Measurements from ENCODE around the gene PRG2. TPM values are rescaled to one million over a fixed set of nuclear protein-coding genes. Genes with fewer than 3 reads are reported as not detected.

The PRG2 gene
- total and polyA plus RNA-seq, 2 of the 13 experiments (the other 11 are each of a cell fraction or from before 2014, with no cell fraction given), result not detected

- no peak for TF ChIP-seq AFF4 (CRISPR knock-in tag; IDR thresholded peaks at IDR 0.05)
- TF ChIP-seq ZNF780A (CRISPR knock-in tag; IDR thresholded peaks at IDR 0.05), result no peak
- no peak for TF ChIP-seq REXO4 (CRISPR knock-in tag; IDR thresholded peaks at IDR 0.05; ENCODE audit: borderline replicate concordance)
- TF ChIP-seq ZFP62 (CRISPR knock-in tag; IDR thresholded peaks at IDR 0.05), result no peak
- no peak for TF ChIP-seq XBP1 (CRISPR knock-in tag; IDR thresholded peaks at IDR 0.05)
- no peak for TF ChIP-seq RBAK (CRISPR knock-in tag; IDR thresholded peaks at IDR 0.05)
- TF ChIP-seq MIER3 (CRISPR knock-in tag; IDR thresholded peaks at IDR 0.05; ENCODE audit: borderline replicate concordance), result no peak
- TF ChIP-seq ZBTB20 (CRISPR knock-in tag; IDR thresholded peaks at IDR 0.05; ENCODE audit: borderline replicate concordance, low read depth), result no peak
- TF ChIP-seq ZNF333 (CRISPR knock-in tag; IDR thresholded peaks at IDR 0.05; ENCODE audit: borderline replicate concordance), result no peak
- no peak for TF ChIP-seq FOXJ3 (CRISPR knock-in tag; IDR thresholded peaks at IDR 0.05; ENCODE audit: borderline replicate concordance)
- no peak for TF ChIP-seq PCBP2 (optimal IDR thresholded peaks at IDR 0.05; ENCODE audit: low read depth, low read length, poor library complexity, severe bottlenecking)
Observed at GRCh38 chr11:57391539-57391938, 1.1 kb upstream of the PRG2 start (continued).

- no peaks in the 10 kb centered on the region for H3K36me3 ChIP-seq (replicated peaks in 1 of 2; ENCODE audit: control insufficient read depth in 1 of 2, insufficient read depth in 2 of 2, low read length in 2 of 2)
- no peak for ATAC-seq
- CTCF ChIA-PET (ENCODE audit: low intra/inter-chr PET ratio, low total read pairs), result no interaction called here
- H3K4me3 ChIP-seq (replicated peaks in 1 of 3; ENCODE audit: insufficient read depth in 1 of 3, low read depth in 2 of 3, low read length in 3 of 3), result no peak overlapping the region
- peaks cover 0 to under 1% of the 10 kb centered on the region in 2 experiments; a peak in 3 of 5 replicates for H3K27me3 ChIP-seq (ENCODE audit: control insufficient read depth in 1 of 2, insufficient read depth in 2 of 2, low read length in 2 of 2)
- no peak overlapping the region for H2AFZ ChIP-seq (ENCODE audit: low read length)
- no peak for DNase-seq (ENCODE audit: low spot score)
- POLR2A ChIA-PET, result no interaction called here
- H3K9me3 ChIP-seq (ENCODE audit: low read length), result no peaks in the 10 kb centered on the region
- in situ Hi-C loops (cut with HindIII; ENCODE audit: extremely low pct_ligation_motif_present, low pct_unique_long_range_greater_than_20kb) (no loop called here), intact Hi-C loops (cut with micrococcal nuclease; ENCODE audit: unreplicated experiment) (no loop called here)
- H3K79me2 ChIP-seq (ENCODE audit: insufficient read depth, low read length), result no peaks in the 10 kb centered on the region
- FAIRE-seq, result no peak
- H3K4me1 ChIP-seq (ENCODE audit: insufficient read depth, low read length), result no peaks in the 10 kb centered on the region
- no TSS peak for BruUV-seq (replicated peaks)
- H3K9ac ChIP-seq (ENCODE audit: insufficient read depth, low read depth, low read length), result no peak overlapping the region
- no peak overlapping the region for H3K4me2 ChIP-seq (ENCODE audit: low read depth, low read length)
- WGBS (ENCODE audit: low lambda C conversion rate), result 62% methylated on average over 3 of the region's 3 CpGs
- H3K27ac ChIP-seq (ENCODE audit: extremely low read length, insufficient read depth, low read length), result no peak overlapping the region
- H4K20me1 ChIP-seq (ENCODE audit: insufficient read depth, low read length), result no peaks in the 10 kb centered on the region
- TF ChIP-seq ZBTB26 (CRISPR knock-in tag; IDR thresholded peaks at IDR 0.05; ENCODE audit: borderline replicate concordance) (no peak), HMG20A (CRISPR knock-in tag; IDR thresholded peaks at IDR 0.05; ENCODE audit: borderline replicate concordance) (no peak), CBFB (CRISPR knock-in tag; IDR thresholded peaks at IDR 0.05) (no peak), ZBTB21 (CRISPR knock-in tag; IDR thresholded peaks at IDR 0.05) (no peak), ZNF281 (CRISPR knock-in tag; IDR thresholded peaks at IDR 0.05; ENCODE audit: borderline replicate concordance) (no peak), FOXC1 (CRISPR knock-in tag; IDR thresholded peaks at IDR 0.05; ENCODE audit: borderline replicate concordance) (no peak), THYN1 (CRISPR knock-in tag; IDR thresholded peaks at IDR 0.05; ENCODE audit: borderline replicate concordance, low read depth) (no peak)
Observed at GRCh38 chr11:57391111-57391510, 661 bp upstream of the PRG2 start.
